ENCODE measurements around the gene CCDC80.

Gene CCDC80

DNA sequence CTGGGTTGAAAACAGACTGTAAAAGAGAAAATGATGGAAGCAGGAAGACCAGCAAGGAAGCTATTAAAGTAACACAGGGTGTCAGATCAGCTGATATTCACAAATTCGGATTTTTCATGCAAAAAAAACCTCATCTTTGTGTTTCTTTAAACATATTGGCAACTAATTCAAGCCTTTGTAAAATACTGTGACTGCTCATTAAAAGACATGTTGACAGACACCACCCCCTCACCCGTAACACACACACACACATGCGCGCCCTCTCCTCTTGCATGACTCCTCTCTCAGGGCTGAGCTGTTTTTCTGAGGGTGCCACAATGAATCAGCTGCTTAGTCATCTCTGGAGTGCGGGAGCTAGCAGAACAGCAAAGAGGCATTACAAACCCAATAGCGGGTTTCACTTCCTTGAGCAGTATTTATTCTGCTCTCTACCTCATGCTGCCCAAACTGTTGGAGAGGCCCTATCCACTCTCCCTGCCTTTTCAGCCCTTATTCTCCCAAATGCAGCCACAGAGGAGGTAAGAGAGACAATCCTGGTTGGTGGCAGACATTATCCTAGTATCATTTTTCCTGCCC, 35.8 kb upstream of the CCDC80 start (continued):
- TF ChIP-seq, protein P1, sequence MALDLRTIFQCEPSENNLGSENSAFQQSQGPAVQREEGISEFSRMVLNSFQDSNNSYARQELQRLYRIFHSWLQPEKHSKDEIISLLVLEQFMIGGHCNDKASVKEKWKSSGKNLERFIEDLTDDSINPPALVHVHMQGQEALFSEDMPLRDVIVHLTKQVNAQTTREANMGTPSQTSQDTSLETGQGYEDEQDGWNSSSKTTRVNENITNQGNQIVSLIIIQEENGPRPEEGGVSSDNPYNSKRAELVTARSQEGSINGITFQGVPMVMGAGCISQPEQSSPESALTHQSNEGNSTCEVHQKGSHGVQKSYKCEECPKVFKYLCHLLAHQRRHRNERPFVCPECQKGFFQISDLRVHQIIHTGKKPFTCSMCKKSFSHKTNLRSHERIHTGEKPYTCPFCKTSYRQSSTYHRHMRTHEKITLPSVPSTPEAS (tag by site-specific recombination; IDR thresholded peaks at IDR 0.05), result no peak
- TF ChIP-seq ZBTB20 (tag by site-specific recombination; IDR thresholded peaks at IDR 0.05) (no peak), ZBTB1 (tag by site-specific recombination; IDR thresholded peaks at IDR 0.05) (no peak), ZNF114 (tag by site-specific recombination; IDR thresholded peaks at IDR 0.05) (no peak), ZNF596 (tag by site-specific recombination; IDR thresholded peaks at IDR 0.05) (no peak), ZNF221 (tag by site-specific recombination; IDR thresholded peaks at IDR 0.05; ENCODE audit: borderline replicate concordance) (no peak), ZFP41 (tag by site-specific recombination; IDR thresholded peaks at IDR 0.05; ENCODE audit: borderline replicate concordance) (no peak), BCL11B (tag by site-specific recombination; IDR thresholded peaks at IDR 0.05; ENCODE audit: low read depth) (no peak), ZNF629 (tag by site-specific recombination; IDR thresholded peaks at IDR 0.05) (peak; percentile 29; the same call in 1 of the 2 replicates), KLF1 (tag by site-specific recombination; IDR thresholded peaks at IDR 0.05) (no peak), ZBTB7A (tag by site-specific recombination; IDR thresholded peaks at IDR 0.05; ENCODE audit: low read depth) (no peak), ZFHX2 (tag by site-specific recombination; conservative IDR thresholded peaks at IDR 0.05) (0 out of 2 replicates have a peak, but pooled peaks have one; percentile 29), FEZF1 (tag by site-specific recombination; IDR thresholded peaks at IDR 0.05) (peak; percentile 37; the same call in 1 of the 2 replicates), TRIM28 (IDR thresholded peaks at IDR 0.05; ENCODE audit: borderline replicate concordance, low read length) (peak; percentile 64; the same call in 1 of the 2 replicates), ZNF600 (tag by site-specific recombination; IDR thresholded peaks at IDR 0.05) (peak; percentile 87), ZBTB17 (tag by site-specific recombination; IDR thresholded peaks at IDR 0.05) (peak; percentile 55; the same call in 1 of the 2 replicates), ZNF157 (tag by site-specific recombination; IDR thresholded peaks at IDR 0.05) (no peak), ZNF146 (tag by site-specific recombination; IDR thresholded peaks at IDR 0.05) (no peak), ZNF624 (tag by site-specific recombination; IDR thresholded peaks at IDR 0.05) (no peak), ZFP3 (tag by site-specific recombination; IDR thresholded peaks at IDR 0.05; ENCODE audit: low read depth) (no peak), ZNF423 (tag by site-specific recombination; IDR thresholded peaks at IDR 0.05) (no peak), ZNF184 (tag by site-specific recombination; IDR thresholded peaks at IDR 0.05) (no peak), MZF1 (tag by site-specific recombination; IDR thresholded peaks at IDR 0.05; ENCODE audit: borderline replicate concordance) (no peak), ZNF214 (tag by site-specific recombination; IDR thresholded peaks at IDR 0.05; ENCODE audit: borderline replicate concordance) (no peak), EGR2 (tag by site-specific recombination; IDR thresholded peaks at IDR 0.05; ENCODE audit: low read depth) (no peak), RBAK (tag by site-specific recombination; IDR thresholded peaks at IDR 0.05) (no peak), SP2 (tag by site-specific recombination; IDR thresholded peaks at IDR 0.05) (no peak), ZNF549 (tag by site-specific recombination; IDR thresholded peaks at IDR 0.05) (no peak)
- TF ChIP-seq, protein P2, sequence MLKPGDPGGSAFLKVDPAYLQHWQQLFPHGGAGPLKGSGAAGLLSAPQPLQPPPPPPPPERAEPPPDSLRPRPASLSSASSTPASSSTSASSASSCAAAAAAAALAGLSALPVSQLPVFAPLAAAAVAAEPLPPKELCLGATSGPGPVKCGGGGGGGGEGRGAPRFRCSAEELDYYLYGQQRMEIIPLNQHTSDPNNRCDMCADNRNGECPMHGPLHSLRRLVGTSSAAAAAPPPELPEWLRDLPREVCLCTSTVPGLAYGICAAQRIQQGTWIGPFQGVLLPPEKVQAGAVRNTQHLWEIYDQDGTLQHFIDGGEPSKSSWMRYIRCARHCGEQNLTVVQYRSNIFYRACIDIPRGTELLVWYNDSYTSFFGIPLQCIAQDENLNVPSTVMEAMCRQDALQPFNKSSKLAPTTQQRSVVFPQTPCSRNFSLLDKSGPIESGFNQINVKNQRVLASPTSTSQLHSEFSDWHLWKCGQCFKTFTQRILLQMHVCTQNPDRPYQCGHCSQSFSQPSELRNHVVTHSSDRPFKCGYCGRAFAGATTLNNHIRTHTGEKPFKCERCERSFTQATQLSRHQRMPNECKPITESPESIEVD (tag by site-specific recombination; IDR thresholded peaks at IDR 0.05), result peak; percentile 42
- TF ChIP-seq, protein P3, sequence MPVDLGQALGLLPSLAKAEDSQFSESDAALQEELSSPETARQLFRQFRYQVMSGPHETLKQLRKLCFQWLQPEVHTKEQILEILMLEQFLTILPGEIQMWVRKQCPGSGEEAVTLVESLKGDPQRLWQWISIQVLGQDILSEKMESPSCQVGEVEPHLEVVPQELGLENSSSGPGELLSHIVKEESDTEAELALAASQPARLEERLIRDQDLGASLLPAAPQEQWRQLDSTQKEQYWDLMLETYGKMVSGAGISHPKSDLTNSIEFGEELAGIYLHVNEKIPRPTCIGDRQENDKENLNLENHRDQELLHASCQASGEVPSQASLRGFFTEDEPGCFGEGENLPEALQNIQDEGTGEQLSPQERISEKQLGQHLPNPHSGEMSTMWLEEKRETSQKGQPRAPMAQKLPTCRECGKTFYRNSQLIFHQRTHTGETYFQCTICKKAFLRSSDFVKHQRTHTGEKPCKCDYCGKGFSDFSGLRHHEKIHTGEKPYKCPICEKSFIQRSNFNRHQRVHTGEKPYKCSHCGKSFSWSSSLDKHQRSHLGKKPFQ (tag by site-specific recombination; IDR thresholded peaks at IDR 0.05), result no peak
- TF ChIP-seq, protein P4, sequence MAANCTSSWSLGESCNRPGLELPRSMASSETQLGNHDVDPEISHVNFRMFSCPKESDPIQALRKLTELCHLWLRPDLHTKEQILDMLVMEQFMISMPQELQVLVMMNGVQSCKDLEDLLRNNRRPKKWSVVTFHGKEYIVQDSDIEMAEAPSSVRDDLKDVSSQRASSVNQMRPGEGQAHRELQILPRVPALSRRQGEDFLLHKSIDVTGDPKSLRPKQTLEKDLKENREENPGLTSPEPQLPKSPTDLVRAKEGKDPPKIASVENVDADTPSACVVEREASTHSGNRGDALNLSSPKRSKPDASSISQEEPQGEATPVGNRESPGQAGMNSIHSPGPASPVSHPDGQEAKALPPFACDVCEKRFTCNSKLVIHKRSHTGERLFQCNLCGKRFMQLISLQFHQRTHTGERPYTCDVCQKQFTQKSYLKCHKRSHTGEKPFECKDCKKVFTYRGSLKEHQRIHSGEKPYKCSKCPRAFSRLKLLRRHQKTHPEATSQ (tag by site-specific recombination; IDR thresholded peaks at IDR 0.05), result no peak
- TF ChIP-seq, protein P5, sequence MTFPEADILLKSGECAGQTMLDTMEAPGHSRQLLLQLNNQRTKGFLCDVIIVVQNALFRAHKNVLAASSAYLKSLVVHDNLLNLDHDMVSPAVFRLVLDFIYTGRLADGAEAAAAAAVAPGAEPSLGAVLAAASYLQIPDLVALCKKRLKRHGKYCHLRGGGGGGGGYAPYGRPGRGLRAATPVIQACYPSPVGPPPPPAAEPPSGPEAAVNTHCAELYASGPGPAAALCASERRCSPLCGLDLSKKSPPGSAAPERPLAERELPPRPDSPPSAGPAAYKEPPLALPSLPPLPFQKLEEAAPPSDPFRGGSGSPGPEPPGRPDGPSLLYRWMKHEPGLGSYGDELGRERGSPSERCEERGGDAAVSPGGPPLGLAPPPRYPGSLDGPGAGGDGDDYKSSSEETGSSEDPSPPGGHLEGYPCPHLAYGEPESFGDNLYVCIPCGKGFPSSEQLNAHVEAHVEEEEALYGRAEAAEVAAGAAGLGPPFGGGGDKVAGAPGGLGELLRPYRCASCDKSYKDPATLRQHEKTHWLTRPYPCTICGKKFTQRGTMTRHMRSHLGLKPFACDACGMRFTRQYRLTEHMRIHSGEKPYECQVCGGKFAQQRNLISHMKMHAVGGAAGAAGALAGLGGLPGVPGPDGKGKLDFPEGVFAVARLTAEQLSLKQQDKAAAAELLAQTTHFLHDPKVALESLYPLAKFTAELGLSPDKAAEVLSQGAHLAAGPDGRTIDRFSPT (tag by site-specific recombination; IDR thresholded peaks at IDR 0.05), result no peak
- TF ChIP-seq, protein P6, sequence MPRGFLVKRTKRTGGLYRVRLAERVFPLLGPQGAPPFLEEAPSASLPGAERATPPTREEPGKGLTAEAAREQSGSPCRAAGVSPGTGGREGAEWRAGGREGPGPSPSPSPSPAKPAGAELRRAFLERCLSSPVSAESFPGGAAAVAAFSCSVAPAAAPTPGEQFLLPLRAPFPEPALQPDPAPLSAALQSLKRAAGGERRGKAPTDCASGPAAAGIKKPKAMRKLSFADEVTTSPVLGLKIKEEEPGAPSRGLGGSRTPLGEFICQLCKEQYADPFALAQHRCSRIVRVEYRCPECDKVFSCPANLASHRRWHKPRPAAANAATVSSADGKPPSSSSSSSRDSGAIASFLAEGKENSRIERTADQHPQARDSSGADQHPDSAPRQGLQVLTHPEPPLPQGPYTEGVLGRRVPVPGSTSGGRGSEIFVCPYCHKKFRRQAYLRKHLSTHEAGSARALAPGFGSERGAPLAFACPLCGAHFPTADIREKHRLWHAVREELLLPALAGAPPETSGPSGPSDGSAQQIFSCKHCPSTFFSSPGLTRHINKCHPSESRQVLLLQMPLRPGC (tag by site-specific recombination; IDR thresholded peaks at IDR 0.05), result no peak
